IMR-90 (cell line): ENCODE data around the gene KDF1. TPM values are rescaled to one million over a fixed set of nuclear protein-coding genes. Genes with fewer than 3 reads are reported as not detected.
A peak's percentile ranks its signal among the peaks of the same experiment; 100 is the strongest.

ENCODE experiments used
- ATAC-seq: fragments of 200-7000 bp; cut with Tn5 transposase; 2 replicates; pipeline ENCODE4 v1.9.1; 2020; ENCODE audit warnings: low read depth, mild to moderate bottlenecking, moderate library complexity
- BruUV-seq: library from RNA; stranded (reverse); fragments of 400-500 nt; replicated peaks from 2 replicates; lab custom pipeline; 2021; lab: Mats Ljungman, UMichigan
- CTCF ChIA-PET: fragments of 300-600 bp; formaldehyde crosslinking; extraction: SDS; loops from one replicate; lab custom pipeline; 2021; ENCODE audit warnings: antibody characterized with exemption; lab: Yijun Ruan, JAX
- POLR2A ChIA-PET: fragments of 300-600 bp; sonication (Branson Sonifier 250); formaldehyde crosslinking; loops from one replicate; lab custom pipeline; 2022; ENCODE audit warnings: antibody characterized with exemption; ENCODE audit not compliant: unreplicated experiment; lab: Charles Lee
- DNase-seq: peaks from one replicate; pipeline ENCODE4 v3.0.0; 2013
- H2AFZ ChIP-seq: replicated peaks from 2 replicates; pipeline ENCODE3; 2013; ENCODE audit warnings: low read length, mild to moderate bottlenecking; ENCODE audit not compliant: poor library complexity
- H2AK5ac ChIP-seq: 2 replicates; pipeline ENCODE4 v1.6.1; 2013; ENCODE audit warnings: low read depth, low read length, inconsistent platforms
- H2AK9ac ChIP-seq: replicated peaks from 2 replicates; pipeline ENCODE3; 2013; ENCODE audit warnings: mild to moderate bottlenecking, low read depth, low read length, moderate library complexity; ENCODE audit not compliant: poor library complexity
- H2BK120ac ChIP-seq: 2 replicates; pipeline ENCODE4 v1.6.1; 2013; ENCODE audit warnings: low read depth, low read length, inconsistent platforms
- H2BK15ac ChIP-seq: 3 replicates; pipeline ENCODE4 v1.6.1; 2013; ENCODE audit warnings: low read depth, low read length, inconsistent platforms
- H2BK20ac ChIP-seq: 2 replicates; pipeline ENCODE4 v1.6.1; 2013; ENCODE audit warnings: low read depth, mild to moderate bottlenecking, inconsistent platforms, low read length, moderate library complexity
- H2BK5ac ChIP-seq: 2 replicates; pipeline ENCODE4 v1.6.1; 2013; ENCODE audit warnings: mild to moderate bottlenecking, low read depth, low read length, inconsistent platforms; ENCODE audit not compliant: poor library complexity, severe bottlenecking
- H3K14ac ChIP-seq: replicated peaks from 2 replicates; pipeline ENCODE4 v1.6.1; 2013; ENCODE audit warnings: low read depth, low read length, inconsistent platforms
- H3K18ac ChIP-seq: 2 replicates; pipeline ENCODE4 v1.6.1; 2013; ENCODE audit warnings: low read depth, low read length, control low read depth
- H3K23ac ChIP-seq: 2 replicates; pipeline ENCODE4 v1.6.1; 2013; ENCODE audit warnings: low read depth, low read length, inconsistent platforms
- H3K27ac ChIP-seq: 2 replicates; pipeline ENCODE4 v1.5.1; 2013; ENCODE audit warnings: mild to moderate bottlenecking, control low read depth, low read length; ENCODE audit not compliant: insufficient read depth
- H3K27me3 ChIP-seq: 2 replicates; pipeline ENCODE4 v1.6.1; 2013; ENCODE audit warnings: low read length; ENCODE audit not compliant: control insufficient read depth, insufficient read depth
- H3K36me3 ChIP-seq: 2 replicates; pipeline ENCODE4 v1.6.1; 2013; ENCODE audit warnings: low read length, mixed read lengths; ENCODE audit not compliant: control insufficient read depth, insufficient read depth
- H3K4ac ChIP-seq: 2 replicates; pipeline ENCODE4 v1.6.1; 2013; ENCODE audit warnings: low read depth, low read length, inconsistent platforms
- H3K4me1 ChIP-seq: 2 replicates; pipeline ENCODE4 v1.6.1; 2013; ENCODE audit warnings: low read length, mixed read lengths; ENCODE audit not compliant: control insufficient read depth, insufficient read depth
- H3K4me2 ChIP-seq: 2 replicates; pipeline ENCODE4 v1.6.1; 2013; ENCODE audit warnings: low read depth, mild to moderate bottlenecking, control low read depth, low read length, moderate library complexity
- H3K4me3 ChIP-seq: 2 replicates; pipeline ENCODE4 v1.5.1; 2013; ENCODE audit warnings: low read depth, mild to moderate bottlenecking, control low read depth, low read length, moderate library complexity; ENCODE audit not compliant: insufficient read depth
- H3K56ac ChIP-seq: 2 replicates; pipeline ENCODE4 v1.6.1; 2013; ENCODE audit warnings: low read length, inconsistent platforms; ENCODE audit not compliant: insufficient read depth; ENCODE audit errors: extremely low read depth
- H3K79me1 ChIP-seq, 2 experiments: 2 replicates each; pipeline ENCODE4 v1.6.1; 2013; ENCODE audit warnings: low read length in 2 of 2, inconsistent platforms in 1 of 2, low read depth in 1 of 2
- H3K9ac ChIP-seq: 2 replicates; pipeline ENCODE4 v1.6.1; 2013; ENCODE audit warnings: low read depth, low read length, control low read depth
- H3K9me1 ChIP-seq: 2 replicates; pipeline ENCODE4 v1.6.1; 2013; ENCODE audit warnings: low read length, inconsistent platforms; ENCODE audit not compliant: insufficient read depth
- H3K9me3 ChIP-seq: 2 replicates; pipeline ENCODE4 v1.6.1; 2013; ENCODE audit warnings: low read length; ENCODE audit not compliant: control insufficient read depth, insufficient read depth
- H4K20me1 ChIP-seq: 2 replicates; pipeline ENCODE4 v1.6.1; 2013; ENCODE audit warnings: low read length, inconsistent platforms; ENCODE audit not compliant: insufficient read depth
- H4K5ac ChIP-seq: 2 replicates; pipeline ENCODE4 v1.6.1; 2013; ENCODE audit warnings: mild to moderate bottlenecking, low read depth, low read length, control low read depth
- H4K8ac ChIP-seq, 2 experiments: 2 replicates each; pipeline ENCODE4 v1.6.1; 2013; ENCODE audit warnings: low read depth in 2 of 2, low read length in 2 of 2, control low read depth in 1 of 2, inconsistent platforms in 1 of 2
- H4K91ac ChIP-seq: 2 replicates; pipeline ENCODE4 v1.6.1; 2013; ENCODE audit warnings: low read depth, low read length, inconsistent platforms; ENCODE audit not compliant: insufficient read depth
- BHLHE40 ChIP-seq: fragments of 150-350 bp; IDR thresholded peaks from 2 replicates; pipeline ENCODE4 v1.6.1; 2016; ENCODE audit warnings: mild to moderate bottlenecking, low read depth, low read length
- CEBPB ChIP-seq: IDR thresholded peaks from 2 replicates; pipeline ENCODE4 v1.6.1; 2012; ENCODE audit warnings: low read depth, low read length, improper control_type of control experiment
- CHD1 ChIP-seq: IDR thresholded peaks from 2 replicates; pipeline ENCODE4 v1.6.1; 2012; ENCODE audit warnings: low read depth, low read length, improper control_type of control experiment
- FOS ChIP-seq: fragments of 150-350 bp; IDR thresholded peaks from 2 replicates; pipeline ENCODE4 v1.6.1; 2016; ENCODE audit warnings: low read depth, low read length
- MAFK ChIP-seq: IDR thresholded peaks from 2 replicates; pipeline ENCODE4 v1.6.1; 2012; ENCODE audit warnings: low read depth, low read length, improper control_type of control experiment
- MAZ ChIP-seq: IDR thresholded peaks from 2 replicates; pipeline ENCODE4 v1.6.1; 2012; ENCODE audit warnings: low read depth, mild to moderate bottlenecking, low read length, improper control_type of control experiment, moderate library complexity, borderline replicate concordance
- MXI1 ChIP-seq: IDR thresholded peaks from 2 replicates; pipeline ENCODE4 v1.6.1; 2012; ENCODE audit warnings: low read depth, mild to moderate bottlenecking, low read length, moderate library complexity, borderline replicate concordance
- NFE2L2 ChIP-seq: fragments of 150-350 bp; IDR thresholded peaks from 2 replicates; pipeline ENCODE4 v1.6.1; 2016; ENCODE audit warnings: low read depth, mild to moderate bottlenecking, low read length
- POLR2A ChIP-seq: IDR thresholded peaks from 2 replicates; pipeline ENCODE4 v1.6.1; 2012; ENCODE audit warnings: mild to moderate bottlenecking, low read depth, low read length
- RAD21 ChIP-seq: IDR thresholded peaks from 2 replicates; pipeline ENCODE4 v1.6.1; 2012; ENCODE audit warnings: low read length, improper control_type of control experiment
- RCOR1 ChIP-seq: IDR thresholded peaks from 2 replicates; pipeline ENCODE4 v1.6.1; 2012; ENCODE audit warnings: mild to moderate bottlenecking, low read length, improper control_type of control experiment; ENCODE audit not compliant: insufficient replicate concordance
- RFX5 ChIP-seq: IDR thresholded peaks from 2 replicates; pipeline ENCODE4 v1.8.0; 2012; ENCODE audit warnings: low read depth, mild to moderate bottlenecking, low read length, moderate library complexity
- SMC3 ChIP-seq: fragments of 150-350 bp; IDR thresholded peaks from 2 replicates; pipeline ENCODE4 v1.6.1; 2016; ENCODE audit warnings: low read depth, mild to moderate bottlenecking, antibody characterized with exemption, low read length, moderate library complexity
- WGBS, 2 experiments: methylation state at CpG; one replicate each; pipeline versions ENCODE4 v1.1.5 to v1.1.7; 2013; ENCODE audit warnings: missing lambda C conversion rate in 2 of 2; ENCODE audit not compliant: insufficient read length in 1 of 2; ENCODE audit errors: extremely low coverage in 2 of 2; 5-methylcytosine and 5-hydroxymethylcytosine counted together
- dilution Hi-C: fragments of 300-500 bp; cut with HindIII; formaldehyde crosslinking; loops from one replicate; pipeline ENCODE4 v1.14.3; 2018; ENCODE audit warnings: low sequenced_read_pairs; ENCODE audit not compliant: unreplicated experiment
- in situ Hi-C: fragments of 300-500 bp; cut with MboI; formaldehyde crosslinking; loops from 3 replicates; pipeline ENCODE4 v1.14.3; 2019; ENCODE audit warnings: low sequenced_read_pairs, inconsistent platforms, mixed read lengths
- intact Hi-C: fragments of 100-400 bp; cut with micrococcal nuclease; formaldehyde crosslinking; loops from 2 replicates; pipeline ENCODE4 v1.10.0; 2022
- polyA plus RNA-seq, 3 experiments: library from polyadenylated mRNA; depleted of rRNA; stranded (reverse); fragments of >200 nt; gene quantifications; 2 replicates each; pipeline ENCODE4 v1.2.3, GENCODE V29; 2012; ENCODE audit warnings: low replicate concordance in 1 of 3
- total RNA-seq: library from RNA; depleted of rRNA; stranded (reverse); fragments of >200 nt; gene quantifications from 2 replicates; pipeline ENCODE4 v1.2.3, GENCODE V29; 2012
- TF ChIP-seq, protein P1 (sequence below): fragments of 150-350 bp; IDR thresholded peaks from 2 replicates; pipeline ENCODE4 v1.6.1; 2017; ENCODE audit warnings: mild to moderate bottlenecking, antibody characterized with exemption, low read length, low read depth
- TF ChIP-seq, protein P2 (sequence below): fragments of 150-350 bp; IDR thresholded peaks from 2 replicates; pipeline ENCODE4 v1.6.1; 2016; ENCODE audit warnings: low read depth, mild to moderate bottlenecking, low read length, moderate library complexity, borderline replicate concordance
- TF ChIP-seq, protein P3 (sequence below): conservative IDR thresholded peaks from 2 replicates; pipeline ENCODE4 v1.5.1; 2012; ENCODE audit warnings: mild to moderate bottlenecking, low read depth, low read length, improper control_type of control experiment

KDF1 gene
- total and polyA plus RNA-seq, 2 of the 4 experiments (the other 2 are of a cell fraction), result not detected

DNA sequence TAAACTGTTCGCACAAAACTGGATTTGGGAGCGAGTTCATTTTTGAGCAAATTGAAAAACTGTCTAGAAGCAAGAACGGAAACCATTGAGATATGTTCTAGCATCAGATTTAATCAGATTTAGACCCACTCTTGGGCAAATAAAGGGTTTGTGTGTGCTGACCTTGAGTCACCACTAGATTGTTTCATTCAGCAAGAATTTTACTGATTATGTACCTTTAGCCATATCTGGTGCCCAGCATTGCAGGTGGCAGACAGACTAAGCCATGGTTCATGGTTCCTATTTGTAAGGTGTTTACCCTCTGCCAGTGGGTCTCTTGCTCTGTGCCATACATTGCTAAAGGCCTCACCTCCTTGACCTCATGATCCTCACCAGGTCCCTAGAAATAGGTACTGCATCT is 37.4 kb downstream of the KDF1 start:
- no peak overlapping the region; the same call in 1 of the 2 replicates for H3K4me3 ChIP-seq
- peaks cover 6% of the 10 kb centered on the region for H3K4me1 ChIP-seq
- H3K27me3 ChIP-seq, result no peaks in the 10 kb centered on the region
- dilution Hi-C loops, result no loop called here
- no peak overlapping the region for H4K91ac ChIP-seq
- H4K5ac ChIP-seq, result no peak overlapping the region
- no CpG with 5 or more reads among the region's 3 CpGs for WGBS, 2 experiments
- in situ Hi-C loops, result no loop called here
- no peak overlapping the region for H3K18ac ChIP-seq
- H4K20me1 ChIP-seq, result peaks cover 21% of the 10 kb centered on the region
- peak overlapping the region; percentile 94 for H3K23ac ChIP-seq
- H2BK15ac ChIP-seq, result no peak overlapping the region
- H3K4ac ChIP-seq, result no peak overlapping the region
- ATAC-seq (no peak), DNase-seq (no peak)
- TF ChIP-seq POLR2A (no peak), NFE2L2 (no peak), FOS (no peak), CHD1 (no peak), RCOR1 (no peak), RFX5 (no peak), RAD21 (no peak), SMC3 (no peak), MXI1 (no peak), BHLHE40 (no peak), MAZ (no peak), CEBPB (no peak), MAFK (no peak)
- TF ChIP-seq, protein P1, sequence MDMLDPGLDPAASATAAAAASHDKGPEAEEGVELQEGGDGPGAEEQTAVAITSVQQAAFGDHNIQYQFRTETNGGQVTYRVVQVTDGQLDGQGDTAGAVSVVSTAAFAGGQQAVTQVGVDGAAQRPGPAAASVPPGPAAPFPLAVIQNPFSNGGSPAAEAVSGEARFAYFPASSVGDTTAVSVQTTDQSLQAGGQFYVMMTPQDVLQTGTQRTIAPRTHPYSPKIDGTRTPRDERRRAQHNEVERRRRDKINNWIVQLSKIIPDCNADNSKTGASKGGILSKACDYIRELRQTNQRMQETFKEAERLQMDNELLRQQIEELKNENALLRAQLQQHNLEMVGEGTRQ, result no peak
- TF ChIP-seq, protein P2, sequence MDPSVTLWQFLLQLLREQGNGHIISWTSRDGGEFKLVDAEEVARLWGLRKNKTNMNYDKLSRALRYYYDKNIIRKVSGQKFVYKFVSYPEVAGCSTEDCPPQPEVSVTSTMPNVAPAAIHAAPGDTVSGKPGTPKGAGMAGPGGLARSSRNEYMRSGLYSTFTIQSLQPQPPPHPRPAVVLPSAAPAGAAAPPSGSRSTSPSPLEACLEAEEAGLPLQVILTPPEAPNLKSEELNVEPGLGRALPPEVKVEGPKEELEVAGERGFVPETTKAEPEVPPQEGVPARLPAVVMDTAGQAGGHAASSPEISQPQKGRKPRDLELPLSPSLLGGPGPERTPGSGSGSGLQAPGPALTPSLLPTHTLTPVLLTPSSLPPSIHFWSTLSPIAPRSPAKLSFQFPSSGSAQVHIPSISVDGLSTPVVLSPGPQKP, result no peak
- TF ChIP-seq, protein P3, sequence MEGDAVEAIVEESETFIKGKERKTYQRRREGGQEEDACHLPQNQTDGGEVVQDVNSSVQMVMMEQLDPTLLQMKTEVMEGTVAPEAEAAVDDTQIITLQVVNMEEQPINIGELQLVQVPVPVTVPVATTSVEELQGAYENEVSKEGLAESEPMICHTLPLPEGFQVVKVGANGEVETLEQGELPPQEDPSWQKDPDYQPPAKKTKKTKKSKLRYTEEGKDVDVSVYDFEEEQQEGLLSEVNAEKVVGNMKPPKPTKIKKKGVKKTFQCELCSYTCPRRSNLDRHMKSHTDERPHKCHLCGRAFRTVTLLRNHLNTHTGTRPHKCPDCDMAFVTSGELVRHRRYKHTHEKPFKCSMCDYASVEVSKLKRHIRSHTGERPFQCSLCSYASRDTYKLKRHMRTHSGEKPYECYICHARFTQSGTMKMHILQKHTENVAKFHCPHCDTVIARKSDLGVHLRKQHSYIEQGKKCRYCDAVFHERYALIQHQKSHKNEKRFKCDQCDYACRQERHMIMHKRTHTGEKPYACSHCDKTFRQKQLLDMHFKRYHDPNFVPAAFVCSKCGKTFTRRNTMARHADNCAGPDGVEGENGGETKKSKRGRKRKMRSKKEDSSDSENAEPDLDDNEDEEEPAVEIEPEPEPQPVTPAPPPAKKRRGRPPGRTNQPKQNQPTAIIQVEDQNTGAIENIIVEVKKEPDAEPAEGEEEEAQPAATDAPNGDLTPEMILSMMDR, result no peak
- no peak overlapping the region for H3K27ac ChIP-seq
- H3K4me2 ChIP-seq, result peak overlapping the region; percentile 100
- no peak overlapping the region for H2BK20ac ChIP-seq
- H3K9me1 ChIP-seq, result peaks cover 18% of the 10 kb centered on the region
- H3K9ac ChIP-seq, result peak overlapping the region; percentile 83; the same call in 1 of the 2 replicates
- H3K36me3 ChIP-seq, result peaks cover 14% of the 10 kb centered on the region
- H3K14ac ChIP-seq, result peak overlapping the region; percentile 96; the same call in 1 of the 2 replicates
- peak overlapping the region in 1 of 2 experiments; percentile 60; a peak in 1 of 4 replicates for H4K8ac ChIP-seq
- intact Hi-C loops, result no loop called here
- H3K79me1 ChIP-seq, result peaks cover 20 to 38% of the 10 kb centered on the region in 2 experiments
- ChIA-PET POLR2A (no interaction called here), CTCF (no interaction called here)
- no peaks in the 10 kb centered on the region for H3K9me3 ChIP-seq
- no TSS peak for BruUV-seq
- H2AK5ac ChIP-seq, result 0 out of 2 replicates have a peak overlapping the region, but pooled peaks have one; percentile 11
- H2AFZ ChIP-seq, result no peak overlapping the region
- no peak overlapping the region for H2BK5ac ChIP-seq
- H2BK120ac ChIP-seq, result no peak overlapping the region
- H2AK9ac ChIP-seq, result no peak overlapping the region
- no peak overlapping the region for H3K56ac ChIP-seq
